GM12878 (cell line): ENCODE data around the gene CYP1A2. TPM values are rescaled to one million over a fixed set of nuclear protein-coding genes. Genes with fewer than 3 reads are reported as not detected.
A peak's percentile ranks its signal among the peaks of the same experiment; 100 is the strongest.

Experiments used
- ATAC-seq: fragments of 200-7000 bp; cut with Tn5 transposase; 3 replicates; pipeline ENCODE4 v1.9.1; 2020; ENCODE audit warnings: mild to moderate bottlenecking, moderate library complexity
- BruUV-seq: library from RNA; stranded (reverse); fragments of 400-500 nt; replicated peaks from 2 replicates; lab custom pipeline; 2021; lab: Mats Ljungman, UMichigan
- CTCF ChIA-PET: fragments of 300-600 bp; sonication (Branson Sonifier 250); formaldehyde crosslinking; extraction: SDS; loops from one replicate; lab custom pipeline; 2021; ENCODE audit warnings: inconsistent platforms; lab: Yijun Ruan, JAX
- POLR2A ChIA-PET: fragments of 350-600 bp; formaldehyde crosslinking; extraction: SDS; loops from one replicate; lab custom pipeline; 2021; ENCODE audit warnings: inconsistent platforms; lab: Charles Lee
- RAD21 ChIA-PET: fragments of 300-600 bp; sonication (Branson Sonifier 250); formaldehyde crosslinking; loops from one replicate; lab custom pipeline; 2023; ENCODE audit warnings: antibody characterized with exemption; ENCODE audit not compliant: unreplicated experiment; lab: Charles Lee
- SMC1A ChIA-PET: fragments of 300-600 bp; sonication (Branson Sonifier 250); formaldehyde crosslinking; loops from one replicate; lab custom pipeline; 2023; ENCODE audit not compliant: unreplicated experiment, uncharacterized antibody; lab: Charles Lee
- DNase-seq: peaks from one replicate; pipeline ENCODE4 v3.0.0-alpha.2; 2011; ENCODE audit warnings: low read depth, low spot score
- FAIRE-seq: peaks from 3 replicates; lab custom pipeline; 2011; peaks lifted over from hg19 to GRCh38; lab: Jason Lieb, UNC
- H2AFZ ChIP-seq: 2 replicates; pipeline ENCODE4 v1.6.0; 2011; ENCODE audit warnings: low read depth, low read length, control low read depth; ENCODE audit not compliant: control insufficient read depth
- H3K27ac ChIP-seq: 2 replicates; pipeline ENCODE4 v1.5.1; 2011; ENCODE audit warnings: control low read depth; ENCODE audit not compliant: control insufficient read depth, insufficient read depth
- H3K27me3 ChIP-seq, 2 experiments: replicated peaks in 1 of 2; 2 replicates each; pipeline versions ENCODE4 v1.6.0 to v1.6.1; 2011; ENCODE audit warnings: low read length in 1 of 2; ENCODE audit not compliant: control insufficient read depth in 2 of 2, insufficient read depth in 2 of 2
- H3K36me3 ChIP-seq, 2 experiments: 2 replicates each; pipeline ENCODE4 v1.5.1; 2011; ENCODE audit warnings: low read length in 1 of 2; ENCODE audit not compliant: control insufficient read depth in 2 of 2, insufficient read depth in 2 of 2
- H3K4me1 ChIP-seq: 2 replicates; pipeline ENCODE4 v1.6.1; 2011; ENCODE audit warnings: mild to moderate bottlenecking, low read length, moderate library complexity, mixed read lengths; ENCODE audit not compliant: control insufficient read depth, insufficient read depth
- H3K4me2 ChIP-seq: 2 replicates; pipeline ENCODE4 v1.6.0; 2011; ENCODE audit warnings: control low read depth; ENCODE audit not compliant: control insufficient read depth, insufficient read depth
- H3K4me3 ChIP-seq: fragments of 200-600 bp; sonication (generic); 2 replicates; pipeline ENCODE4 v1.5.1; 2016
- H3K79me2 ChIP-seq: 2 replicates; pipeline ENCODE4 v1.6.0; 2011; ENCODE audit warnings: low read length; ENCODE audit not compliant: control insufficient read depth, insufficient read depth
- H3K9ac ChIP-seq: 2 replicates; pipeline ENCODE4 v1.8.0; 2011; ENCODE audit warnings: low read length, control low read depth, mixed read lengths; ENCODE audit not compliant: control insufficient read depth, insufficient read depth
- H3K9me3 ChIP-seq: replicated peaks from 3 replicates; pipeline ENCODE4 v1.5.1; 2011; ENCODE audit warnings: mild to moderate bottlenecking, low read length; ENCODE audit not compliant: control insufficient read depth, insufficient read depth
- H4K20me1 ChIP-seq: 2 replicates; pipeline ENCODE4 v1.6.0; 2011; ENCODE audit not compliant: control insufficient read depth, insufficient read depth
- CEBPZ ChIP-seq: fragments of 150-350 bp; IDR thresholded peaks from 2 replicates; pipeline ENCODE4 v1.6.1; 2016; ENCODE audit warnings: low read depth, low read length
- ELK1 ChIP-seq: IDR thresholded peaks from 2 replicates; pipeline ENCODE4 v1.6.1; 2012; ENCODE audit warnings: low read depth, low read length, improper control_type of control experiment
- EP300 ChIP-seq, 2 experiments: fragments of 150-350 bp in 1 of 2; IDR thresholded peaks; 2 replicates each; pipeline ENCODE4 v1.6.1; 2011 to 2012; ENCODE audit warnings: low read depth in 2 of 2, low read length in 2 of 2, borderline replicate concordance in 1 of 2, improper control_type of control experiment in 1 of 2, inconsistent platforms in 1 of 2; ENCODE audit not compliant: control insufficient read depth in 1 of 2
- GATAD2B ChIP-seq: fragments of 450-650 bp; conservative IDR thresholded peaks from 2 replicates; pipeline ENCODE4 v1.6.1; 2017; ENCODE audit warnings: low read depth, mild to moderate bottlenecking, moderate library complexity
- HDAC6 ChIP-seq: fragments of 200-600 bp; sonication (generic); IDR thresholded peaks from one replicate; pipeline ENCODE4 v1.8.0; 2017; ENCODE audit warnings: antibody characterized with exemption; ENCODE audit not compliant: unreplicated experiment
- MLLT1 ChIP-seq: fragments of 450-650 bp; IDR thresholded peaks from 2 replicates; pipeline ENCODE4 v1.6.1; 2016; ENCODE audit warnings: mild to moderate bottlenecking
- PBX3 ChIP-seq: IDR thresholded peaks from 2 replicates; pipeline ENCODE4 v1.6.1; 2011; ENCODE audit warnings: mild to moderate bottlenecking, low read depth, low read length, moderate library complexity; ENCODE audit not compliant: insufficient replicate concordance
- POLR2A ChIP-seq: IDR thresholded peaks from 2 replicates; pipeline ENCODE4 v1.6.1; 2011; ENCODE audit warnings: low read depth, mild to moderate bottlenecking, low read length
- POLR2AphosphoS5 ChIP-seq: IDR thresholded peaks from 2 replicates; pipeline ENCODE4 v1.6.1; 2011; ENCODE audit warnings: mild to moderate bottlenecking, low read length, inconsistent platforms
- RBBP5 ChIP-seq: fragments of 200-600 bp; sonication (generic); conservative IDR thresholded peaks from 2 replicates; pipeline ENCODE4 v1.6.1; 2016
- SMC3 ChIP-seq: IDR thresholded peaks from 2 replicates; pipeline ENCODE4 v1.6.1; 2011; ENCODE audit warnings: low read length, improper control_type of control experiment, borderline replicate concordance
- SREBF1 ChIP-seq: IDR thresholded peaks from 2 replicates; pipeline ENCODE4 v1.6.1; 2012; ENCODE audit warnings: mild to moderate bottlenecking, low read length
- TAF1 ChIP-seq: IDR thresholded peaks from 2 replicates; pipeline ENCODE4 v1.6.1; 2011; ENCODE audit warnings: mild to moderate bottlenecking, low read depth, low read length, borderline replicate concordance
- YY1 ChIP-seq: IDR thresholded peaks from 2 replicates; pipeline ENCODE4 v1.6.1; 2011; ENCODE audit warnings: low read depth, mild to moderate bottlenecking, low read length
- ZBED1 ChIP-seq: IDR thresholded peaks from 2 replicates; pipeline ENCODE4 v1.6.1; 2016; ENCODE audit warnings: borderline replicate concordance
- WGBS: methylation state at CpG from one replicate; pipeline ENCODE4 v1.1.6; 2016; ENCODE audit warnings: low lambda C conversion rate; ENCODE audit not compliant: insufficient replicate concordance, insufficient coverage; ENCODE audit errors: missing lambda C conversion rate; 5-methylcytosine and 5-hydroxymethylcytosine counted together
- in situ Hi-C: fragments of 300-500 bp; cut with MboI; formaldehyde crosslinking; loops from 9 replicates; pipeline ENCODE4 v1.14.3; 2018; ENCODE audit warnings: mixed read lengths
- intact Hi-C: fragments of 100-400 bp; cut with micrococcal nuclease; formaldehyde crosslinking; loops from one replicate; pipeline ENCODE4 v1.14.2; 2022; ENCODE audit not compliant: unreplicated experiment
- polyA plus RNA-seq, 11 experiments: library from polyadenylated mRNA; depleted of rRNA in 4 of 11; unstranded in 6 of 11; stranded (reverse) in 5 of 11; fragments of >200 nt; fragmentation: Nextera tagmentation in 4 of 11; fragmentation: Illumina TruSeq in 1 of 11; extraction: Ambion mirVana in 4 of 11; extraction: Trizol in 1 of 11; gene quantifications; 1 replicate in 1 of 11; 2 replicates in 10 of 11; pipeline versions ENCODE4 v1.2.1 to v1.2.3, GENCODE V29; 2011 to 2016; ENCODE audit warnings: inconsistent platforms in 2 of 11, missing spikeins in 2 of 11, low read depth in 1 of 11
- total RNA-seq, 4 experiments: library from RNA; depleted of rRNA in 3 of 4; stranded (reverse); fragments of >200 nt in 3 of 4; fragmentation: Illumina TruSeq in 1 of 4; extraction: Trizol in 1 of 4; gene quantifications; 2 replicates each; pipeline versions ENCODE4 v1.2.1 to v1.2.3, GENCODE V29; 2013 to 2021

The CYP1A2 gene
- total and polyA plus RNA-seq, 10 of the 15 experiments (the other 5 are each of a cell fraction or from before 2014, with no cell fraction given) = 0.03 to 0.09 (median 0.05) TPM; not detected in 7

- peaks cover 6 to 12% of the 10 kb centered on the region in 2 experiments; a peak in 3 of 4 replicates for H3K36me3 ChIP-seq
- H3K4me1 ChIP-seq = peaks cover 68% of the 10 kb centered on the region
- WGBS = 1% methylated on average over 9 of the region's 9 CpGs
- H3K4me2 ChIP-seq = peak overlapping the region; percentile 67
- BruUV-seq = no TSS peak
- H3K27me3 ChIP-seq = no peaks in the 10 kb centered on the region
- H3K79me2 ChIP-seq = peaks cover 93% of the 10 kb centered on the region
- H3K9me3 ChIP-seq = no peaks in the 10 kb centered on the region
- intact Hi-C loops (loop anchor here (1.0 to 5.0 kb wide), 3 partner anchors 12 to 318 kb away; partner anchors contain the start of gene ARID3B), in situ Hi-C loops (no loop called here)
- ATAC-seq (peak; percentile 58), DNase-seq (peak; percentile 92), FAIRE-seq (no peak)
- ChIA-PET POLR2A (interaction anchor here (0.6 to 14.2 kb wide), 11 partner anchors 9 to 404 kb away, joined by 3 to 602 read pairs (median 7); partner anchors contain the start of genes CSK and FAM219B), RAD21 (interaction anchor here (0.9 to 25.2 kb wide), 13 partner anchors 1 to 663 kb away, joined by 3 to 1186 read pairs (median 4); partner anchors contain the start of genes ARID3B, COX5A, CSK and SIN3A), CTCF (interaction anchor here (0.7 to 25.9 kb wide), 10 partner anchors 9 to 404 kb away, joined by 3 to 1288 read pairs (median 4); partner anchors contain the start of genes CSK and FAM219B), SMC1A (interaction anchor here (1.2 to 15.7 kb wide), 9 partner anchors 9 to 404 kb away, joined by 3 to 811 read pairs (median 9); partner anchors contain the start of gene CSK)
- H3K4me3 ChIP-seq = peak overlapping the region; percentile 77
- no peaks in the 10 kb centered on the region for H4K20me1 ChIP-seq
- H3K9ac ChIP-seq = peak overlapping the region; percentile 82
- H2AFZ ChIP-seq = no peak overlapping the region
- H3K27ac ChIP-seq = peak overlapping the region; percentile 96
- TF ChIP-seq POLR2A (peak; percentile 57), ZBED1 (peak; percentile 91; the same call in 1 of the 2 replicates), MLLT1 (peak; percentile 48; the same call in 1 of the 2 replicates), SREBF1 (peak; percentile 50), GATAD2B (peak; percentile 83), EP300 (IDR thresholded peaks at IDR 0.05; ENCODE audit: borderline replicate concordance in 1 of 2, control insufficient read depth in 1 of 2, low read depth in 2 of 2, low read length in 2 of 2) (peak; percentile 79 to 87), PBX3 (peak; percentile 41), SMC3 (peak; percentile 18; the same call in 1 of the 2 replicates), CEBPZ (no peak), HDAC6 (peak; percentile 45), RBBP5 (no peak), POLR2AphosphoS5 (peak; percentile 91), ELK1 (peak; percentile 32; the same call in 1 of the 2 replicates), TAF1 (peak; percentile 98), YY1 (peak; percentile 82)
Measured at GRCh38 chr15:74788683-74789151, 40.1 kb downstream of the CYP1A2 start.
